Fibroblast of peridontal ligament (primary cell): ENCODE data around the gene CHST3.

ENCODE experiments used
- DNase-seq: peaks from one replicate; pipeline ENCODE4 v3.0.0-alpha.2; 2010; ENCODE audit errors: extremely low read depth

The CHST3 gene

DNA sequence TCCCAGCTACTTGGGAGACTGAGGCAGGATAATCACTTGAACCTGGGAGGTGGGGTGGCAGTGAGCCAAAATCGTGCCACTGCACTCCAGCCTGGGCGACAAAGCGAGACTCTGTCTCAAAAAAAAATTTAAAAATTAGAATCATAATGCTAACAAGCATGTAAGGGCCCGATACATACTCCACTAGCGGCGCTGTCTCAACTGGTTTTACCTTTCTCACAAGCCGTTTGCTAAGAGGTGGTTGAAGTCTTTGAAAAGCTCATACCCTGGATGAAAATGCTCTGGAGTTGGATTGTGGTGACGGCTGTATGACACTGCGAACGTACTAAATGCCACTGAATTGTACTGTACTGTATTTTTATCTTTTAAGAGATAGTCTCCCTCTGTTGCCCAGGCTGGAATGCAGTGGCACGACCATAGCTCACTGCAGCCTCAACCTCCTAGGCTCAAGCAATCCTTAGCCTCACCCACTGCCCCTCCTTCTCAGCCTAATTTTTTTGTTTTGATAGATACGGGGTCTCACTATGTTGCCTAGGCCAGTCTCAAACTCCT lies 94.2 kb downstream of the CHST3 start:
- DNase-seq: no peak

DNA sequence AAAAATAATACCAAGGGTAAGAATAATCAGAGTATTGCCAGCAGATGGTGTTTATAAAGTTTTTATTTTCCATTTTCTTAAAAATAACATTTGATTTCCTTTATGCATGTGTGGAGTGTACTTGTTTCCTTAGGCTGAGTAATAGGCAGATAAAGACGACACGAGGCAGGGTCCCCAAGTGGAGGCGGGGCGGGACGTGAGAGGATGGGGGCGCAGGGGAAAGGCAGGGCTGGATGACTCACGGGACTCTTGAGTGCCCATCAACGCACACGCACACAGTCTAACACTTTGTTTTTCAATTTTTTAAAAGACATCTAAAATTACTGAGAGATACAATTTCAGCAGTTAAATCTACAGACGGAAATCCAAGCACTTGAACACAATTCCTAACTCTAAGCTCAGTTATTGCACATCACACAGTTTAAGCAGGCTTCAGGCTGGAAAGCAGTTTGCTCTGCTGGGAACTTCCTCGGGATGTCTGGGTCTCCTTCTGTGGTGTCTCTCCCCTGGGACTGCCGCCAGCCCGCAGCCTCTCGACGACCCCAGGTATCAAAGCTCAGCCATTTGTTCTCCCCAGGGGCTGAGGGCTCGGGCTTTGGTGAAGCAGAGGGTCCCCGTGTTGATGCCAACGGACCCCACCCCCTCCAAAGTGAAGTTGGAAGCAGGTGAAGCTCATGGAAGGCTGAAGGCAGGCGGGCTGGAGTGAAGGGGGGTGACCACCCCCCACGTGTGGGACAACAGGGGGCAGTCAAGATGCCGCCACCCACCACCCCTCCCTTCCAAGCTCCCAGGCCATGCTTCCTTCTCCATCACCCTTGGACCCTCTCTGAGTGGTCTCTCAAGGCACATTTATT lies 95.0 kb downstream of the CHST3 start:
- peak; percentile 14 for DNase-seq

DNA sequence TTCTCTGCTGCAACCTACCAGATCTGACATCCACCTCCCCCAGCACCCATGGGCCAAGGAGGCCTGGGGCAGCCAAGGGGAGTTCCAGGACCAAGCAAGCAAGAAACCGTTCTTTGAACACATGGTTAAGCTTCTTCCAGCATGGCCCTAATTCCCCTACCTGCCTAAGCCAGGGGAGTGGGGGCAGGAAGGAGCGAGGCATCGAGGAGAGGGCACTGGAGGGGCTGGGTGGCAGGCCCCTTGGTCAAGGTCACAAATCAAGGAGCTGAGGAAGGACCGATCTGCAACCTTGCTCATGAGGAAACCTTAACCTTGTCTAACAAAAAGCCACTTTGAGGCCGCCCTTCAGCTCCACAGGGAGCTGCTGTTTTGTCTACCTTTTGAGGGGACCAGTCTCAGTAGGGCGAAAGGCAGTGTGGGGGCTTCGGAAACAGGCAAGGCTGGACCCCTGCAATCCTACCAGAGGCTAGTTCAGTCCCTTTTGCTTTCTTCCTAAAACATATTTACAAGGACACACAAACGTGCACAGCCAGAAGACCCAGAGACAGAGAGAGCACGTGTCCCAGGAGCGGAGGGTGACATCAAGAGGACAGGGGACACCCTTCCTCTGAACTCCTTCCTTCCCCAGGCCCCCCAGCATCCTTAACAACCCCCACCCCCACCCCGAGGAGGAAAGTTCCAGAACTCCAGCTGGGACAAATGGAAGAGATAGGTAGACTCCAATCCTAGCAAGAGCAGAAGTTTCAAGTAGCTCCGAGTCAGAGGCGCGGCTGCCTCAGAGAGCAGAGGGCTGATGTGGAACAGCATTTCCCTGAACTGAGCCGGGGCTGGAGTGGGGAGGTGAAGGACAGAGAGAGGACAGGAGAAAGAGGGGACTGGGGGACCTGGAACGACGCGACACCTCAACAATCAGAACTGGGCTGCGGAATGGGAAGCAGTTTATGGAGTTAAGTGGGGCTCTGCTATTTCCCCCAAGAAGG lies 95.9 kb downstream of the CHST3 start:
- no peak for DNase-seq

DNA sequence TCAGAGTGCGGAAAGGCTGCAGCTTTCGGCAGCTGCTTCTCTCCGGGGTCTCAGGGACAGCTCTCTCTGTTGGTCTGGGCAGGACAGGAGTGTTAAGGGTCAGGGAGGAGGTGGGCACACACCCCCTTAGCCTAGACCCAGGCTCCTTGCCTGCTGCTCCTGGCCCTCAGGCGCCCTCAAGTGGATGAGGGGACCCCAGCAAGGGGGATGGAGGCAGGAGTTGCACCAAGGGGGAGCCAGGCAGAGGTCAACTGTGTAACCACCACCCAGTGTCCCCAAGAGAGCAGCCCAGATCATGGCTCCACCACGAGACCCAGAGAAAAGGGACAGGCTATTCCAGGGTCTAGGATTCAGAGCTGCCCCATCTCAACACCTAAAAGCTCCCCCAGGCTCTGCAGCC lies 97.3 kb downstream of the CHST3 start:
- no peak for DNase-seq

DNA sequence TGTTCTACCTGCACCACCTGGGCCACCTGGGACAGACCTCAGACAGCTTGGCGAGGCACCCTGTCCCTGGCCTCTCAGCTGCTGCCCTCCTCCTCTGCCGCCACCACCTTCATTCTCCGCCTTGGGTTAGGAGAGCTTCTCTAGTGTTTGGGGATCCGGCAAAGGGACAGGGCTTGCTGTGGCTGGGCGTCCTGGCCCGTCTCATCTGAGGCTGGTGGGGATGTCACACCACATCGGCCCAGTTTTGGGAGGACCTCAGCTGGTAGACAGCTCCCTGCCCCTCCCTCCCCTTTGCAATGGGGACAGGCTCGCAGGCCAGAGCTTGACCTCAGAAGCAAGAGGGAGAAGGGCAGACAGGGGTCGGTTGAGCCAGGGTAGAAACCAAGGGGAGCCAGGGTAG lies 97.7 kb downstream of the CHST3 start:
- no peak for DNase-seq

DNA sequence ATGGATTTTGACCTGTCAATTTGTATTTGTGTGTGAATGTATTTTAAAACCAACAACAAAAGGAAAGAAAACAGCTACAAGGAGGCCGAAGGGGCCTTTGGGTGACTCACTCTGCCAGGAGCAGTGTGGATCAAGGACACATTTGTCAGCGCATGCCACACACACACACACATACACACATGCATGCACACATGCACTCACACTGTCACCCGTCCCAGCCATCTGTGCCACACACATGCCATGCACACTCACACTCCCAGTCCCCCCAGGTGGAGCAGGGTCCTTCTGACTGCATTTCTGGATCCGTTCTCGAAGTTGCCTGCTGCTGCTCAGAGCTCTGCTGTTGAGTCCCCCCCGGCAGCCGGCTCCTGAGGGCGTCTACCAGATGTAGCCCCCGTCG lies 98.2 kb downstream of the CHST3 start:
- DNase-seq: no peak
